KG1 (cell line): ENCODE measurements around the gene DOCK2.
"Not testable (repeated sequence)": the region's sequence is repeated elsewhere in the genome, so short reads cannot be mapped to it uniquely, and the experiment has no call there.

Source experiments
- DNase-seq: peaks from one replicate; lab custom pipeline; 2025; lab: John Stamatoyannopoulos, UW

DOCK2 gene

DNA sequence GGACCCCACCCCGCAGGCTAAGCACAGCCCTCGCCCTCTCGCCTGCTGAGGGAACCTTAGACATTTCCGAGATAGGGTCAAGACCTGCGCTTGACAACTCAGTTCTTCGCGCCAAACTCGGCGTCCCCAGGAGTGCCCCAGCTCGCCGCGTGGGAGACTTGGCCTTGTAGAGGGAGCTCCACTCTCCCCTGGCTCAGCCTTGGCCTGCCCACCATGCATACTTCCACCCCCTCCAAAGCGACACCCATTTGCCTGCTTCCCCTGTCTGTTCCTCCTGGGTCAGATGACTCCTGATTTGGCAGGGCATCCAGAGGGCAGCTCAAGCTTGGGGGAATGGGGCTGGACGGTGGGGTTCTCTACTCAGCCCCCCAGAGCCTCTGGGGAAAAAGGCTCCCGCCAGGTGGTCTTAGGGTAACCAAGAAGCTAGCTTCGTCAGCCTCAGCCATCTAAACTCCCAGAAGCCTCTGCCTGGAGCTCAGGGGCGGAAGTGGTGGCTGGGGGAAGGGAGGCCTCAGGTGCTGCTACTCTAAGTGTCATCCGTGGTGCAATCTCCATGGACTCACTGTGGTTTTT, 560 bp downstream of the DOCK2 start:
- peak; percentile 52 for DNase-seq

DNA sequence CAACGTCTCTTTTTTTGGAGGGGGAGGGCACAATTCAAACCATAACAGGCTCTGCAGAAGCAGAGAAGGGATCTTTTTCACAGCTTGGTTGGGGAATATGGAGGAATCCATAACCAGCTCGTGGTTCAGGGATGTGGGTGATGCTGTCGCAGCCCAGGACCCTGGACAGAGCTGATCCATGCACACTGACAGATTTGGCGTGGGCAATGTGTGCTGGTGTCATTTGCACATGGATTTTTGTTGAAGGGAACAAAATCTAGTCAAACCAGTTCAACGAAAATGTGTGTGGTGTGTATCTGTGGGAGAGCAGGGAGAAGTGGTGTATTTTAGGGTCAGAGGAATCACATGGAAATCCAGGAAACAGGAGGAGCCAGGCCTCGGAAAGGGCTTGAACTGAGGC, 4.2 kb downstream of the DOCK2 start:
- no peak for DNase-seq

DNA sequence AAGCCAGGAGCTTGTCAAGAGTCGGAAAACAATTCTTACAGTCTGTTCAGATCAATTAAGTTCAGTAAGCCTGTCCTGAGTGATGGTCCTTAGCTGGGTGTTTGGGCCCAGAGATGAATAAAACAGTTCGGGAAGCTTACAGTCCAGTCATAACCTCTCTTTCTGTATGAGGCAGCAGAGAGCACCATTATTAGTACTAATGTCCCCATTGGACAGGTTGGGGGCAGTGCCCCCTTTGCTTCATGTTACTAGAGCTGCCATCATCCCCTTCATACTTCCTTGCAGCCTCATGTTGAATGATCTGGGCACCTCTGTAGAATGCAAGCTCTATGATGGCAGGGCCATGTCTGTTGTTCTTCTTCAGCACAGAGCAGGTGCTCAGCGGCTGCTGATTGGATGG, 9.8 kb downstream of the DOCK2 start:
- no peak for DNase-seq

DNA sequence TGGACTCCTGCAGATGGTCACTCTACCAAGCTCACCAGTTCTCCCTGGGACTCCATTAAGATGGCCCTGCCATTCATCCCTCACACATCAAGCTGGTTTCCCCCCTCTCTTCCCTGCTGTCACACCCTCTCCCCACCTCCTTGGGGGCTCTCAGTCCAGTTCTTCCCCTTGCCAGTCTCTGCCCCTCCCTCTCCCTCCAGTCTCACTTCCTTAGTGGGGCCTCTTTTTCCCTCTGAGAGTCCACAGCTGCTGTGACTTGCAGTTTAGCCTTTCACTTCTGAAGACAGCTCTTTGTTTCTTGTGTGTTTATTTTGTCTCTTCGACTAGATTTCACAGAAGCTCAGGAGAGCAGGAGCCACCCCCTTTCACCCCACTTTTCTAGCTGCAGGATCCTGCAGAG, 10.5 kb downstream of the DOCK2 start:
- no peak for DNase-seq

DNA sequence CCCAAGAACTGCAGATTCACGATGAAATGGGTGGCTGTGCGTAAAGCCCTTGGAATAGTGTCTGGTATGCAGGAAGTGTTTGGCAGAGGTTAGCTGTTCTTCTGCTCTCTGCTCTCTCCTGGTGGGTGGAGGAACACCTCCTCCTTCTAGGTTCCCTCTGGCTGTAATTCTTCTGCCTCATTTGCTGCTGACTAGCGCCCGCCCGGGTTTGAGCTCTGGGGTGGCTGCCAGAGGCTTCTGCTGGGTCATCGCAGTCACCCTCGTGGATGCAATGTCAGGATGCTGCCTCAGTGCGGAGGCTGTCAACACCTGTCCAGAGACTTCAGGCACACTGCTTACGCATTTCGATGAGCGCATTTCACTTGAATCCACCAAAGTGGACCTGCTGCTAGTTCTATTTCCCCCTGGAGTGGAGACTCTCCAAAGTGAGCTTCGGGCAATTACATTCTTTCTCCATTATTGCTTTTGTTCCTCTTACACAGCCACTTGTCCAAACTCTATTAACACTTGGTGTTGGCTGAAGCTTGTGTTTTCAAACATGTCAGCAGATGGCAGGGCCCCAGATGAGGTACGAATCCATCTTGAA, 11.7 kb downstream of the DOCK2 start:
- no peak for DNase-seq

DNA sequence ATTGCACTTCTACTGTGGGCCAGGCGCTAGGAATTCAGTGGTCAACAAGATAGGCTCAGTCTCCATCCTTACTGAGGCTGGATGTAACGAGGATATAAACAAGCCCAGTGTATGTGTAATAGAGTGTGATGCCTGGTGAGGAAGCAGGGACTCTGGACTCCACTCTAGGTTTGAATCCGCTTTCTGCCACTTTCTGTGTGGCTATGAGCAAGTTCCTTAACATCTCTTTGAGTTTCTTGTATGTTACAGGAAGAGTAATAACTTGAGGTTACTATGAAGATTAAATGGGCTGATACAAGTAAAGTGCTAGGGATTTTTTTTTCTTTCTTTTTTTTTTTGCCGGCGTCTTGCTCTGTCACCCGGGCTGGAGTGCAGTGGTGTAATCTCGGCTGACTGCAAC, 12.4 kb downstream of the DOCK2 start:
- DNase-seq, result no peak

DNA sequence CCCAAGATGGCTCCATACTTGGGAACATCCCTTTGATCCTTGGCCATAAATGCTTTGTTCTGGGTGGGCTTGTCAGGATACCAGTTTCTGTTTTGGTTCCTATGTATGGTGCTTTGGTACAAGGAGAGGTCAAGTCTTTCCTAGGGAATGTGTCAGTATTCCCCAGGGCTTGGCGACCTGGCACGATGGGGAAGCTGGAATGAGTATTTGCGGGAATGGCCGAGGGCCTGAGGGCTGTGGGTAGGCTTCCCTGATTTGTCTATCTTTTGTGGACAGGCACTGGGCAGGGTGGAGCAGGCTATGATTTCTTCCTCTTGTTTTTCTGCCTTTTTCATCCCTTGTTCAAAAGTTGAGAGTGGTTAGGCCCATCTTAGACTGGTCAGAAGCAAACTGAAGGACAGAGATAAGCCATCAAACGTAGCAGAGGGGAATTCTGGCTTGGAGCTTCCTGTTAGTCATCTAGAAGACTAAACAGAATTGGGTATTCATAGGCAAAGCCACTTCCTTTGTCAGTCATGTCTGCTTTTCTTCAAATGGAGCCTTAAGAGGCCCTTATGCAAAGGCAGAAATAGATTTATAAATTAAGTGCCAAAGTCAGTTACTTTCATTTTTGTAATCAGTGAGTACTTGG, 13.7 kb downstream of the DOCK2 start:
- no peak for DNase-seq

DNA sequence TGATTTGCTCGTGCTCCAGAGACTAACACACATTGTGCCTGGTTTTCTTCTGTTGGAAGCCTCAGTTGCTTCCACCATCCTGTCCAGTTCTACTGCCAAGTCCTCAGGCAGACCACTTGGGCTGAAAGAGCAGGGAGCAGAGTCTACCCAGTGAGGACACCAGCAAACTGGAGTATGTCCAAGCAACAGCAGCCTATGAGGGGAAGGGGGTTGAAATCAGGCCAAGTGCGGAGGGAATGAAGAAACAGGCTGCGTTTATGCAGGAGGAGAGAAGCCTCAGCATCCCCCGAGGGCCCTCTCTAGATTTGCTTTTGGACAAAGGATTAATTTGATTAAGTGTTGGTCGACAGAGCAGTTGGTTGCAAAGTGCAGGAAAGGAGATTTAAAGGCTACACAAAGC, 14.5 kb downstream of the DOCK2 start:
- DNase-seq, result no peak

DNA sequence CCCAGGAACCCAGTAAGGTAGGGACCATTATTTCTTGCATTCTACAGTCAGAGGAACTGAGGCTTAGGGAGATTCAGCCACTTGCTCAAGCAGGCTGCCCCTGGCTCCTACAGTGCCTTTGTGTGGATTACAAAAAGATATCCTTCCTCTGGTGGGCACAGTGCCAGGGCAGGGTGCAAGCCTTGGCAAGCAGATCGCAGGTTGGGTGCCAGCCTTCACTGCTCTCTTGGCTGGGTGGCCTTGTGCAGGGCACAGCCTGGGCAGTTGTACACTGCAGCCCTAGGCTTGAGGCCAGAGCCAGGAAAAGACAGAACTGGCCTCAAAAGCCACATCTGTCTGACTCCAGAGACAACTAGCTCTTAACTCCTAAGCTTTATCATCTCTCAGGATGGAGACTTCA, 15.0 kb downstream of the DOCK2 start:
- no peak for DNase-seq

DNA sequence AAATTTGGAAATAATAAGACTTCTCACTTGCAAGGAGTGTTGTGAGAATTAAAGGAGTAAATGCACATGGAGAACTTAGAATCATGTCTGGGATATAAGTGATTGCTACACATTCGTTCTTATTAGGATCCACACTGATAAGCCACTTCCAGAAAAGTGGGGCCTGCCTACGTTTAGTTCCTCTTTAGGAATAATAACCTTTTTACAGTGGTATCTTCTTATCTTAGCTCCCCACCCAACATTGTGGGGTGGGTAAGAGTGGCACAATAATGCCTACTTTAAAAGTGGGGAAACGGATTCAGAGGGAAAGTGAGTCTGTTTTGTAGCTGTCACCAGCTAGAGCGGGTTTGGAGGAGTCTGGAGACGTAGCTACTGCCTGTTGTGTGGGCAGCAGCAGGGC, 16.0 kb downstream of the DOCK2 start:
- DNase-seq, result no peak

DNA sequence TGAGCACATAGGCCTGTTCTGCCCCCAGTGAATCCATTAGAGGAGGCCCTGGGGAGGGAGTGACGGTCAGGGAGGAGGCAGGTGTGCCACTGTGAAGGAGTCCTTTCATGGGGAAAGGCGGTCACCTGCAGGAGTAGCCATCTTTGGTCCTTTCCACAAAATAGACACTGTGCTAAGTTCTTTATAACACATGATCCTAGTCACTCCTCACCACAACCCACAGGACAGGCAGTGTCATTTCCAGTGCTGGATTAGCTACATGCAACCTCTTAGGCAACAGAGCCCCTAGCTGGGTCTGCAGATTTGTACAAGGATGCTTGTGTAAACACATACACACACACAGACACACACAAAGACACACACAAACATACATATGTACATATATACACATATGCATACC, 18.3 kb downstream of the DOCK2 start:
- DNase-seq, result no peak

DNA sequence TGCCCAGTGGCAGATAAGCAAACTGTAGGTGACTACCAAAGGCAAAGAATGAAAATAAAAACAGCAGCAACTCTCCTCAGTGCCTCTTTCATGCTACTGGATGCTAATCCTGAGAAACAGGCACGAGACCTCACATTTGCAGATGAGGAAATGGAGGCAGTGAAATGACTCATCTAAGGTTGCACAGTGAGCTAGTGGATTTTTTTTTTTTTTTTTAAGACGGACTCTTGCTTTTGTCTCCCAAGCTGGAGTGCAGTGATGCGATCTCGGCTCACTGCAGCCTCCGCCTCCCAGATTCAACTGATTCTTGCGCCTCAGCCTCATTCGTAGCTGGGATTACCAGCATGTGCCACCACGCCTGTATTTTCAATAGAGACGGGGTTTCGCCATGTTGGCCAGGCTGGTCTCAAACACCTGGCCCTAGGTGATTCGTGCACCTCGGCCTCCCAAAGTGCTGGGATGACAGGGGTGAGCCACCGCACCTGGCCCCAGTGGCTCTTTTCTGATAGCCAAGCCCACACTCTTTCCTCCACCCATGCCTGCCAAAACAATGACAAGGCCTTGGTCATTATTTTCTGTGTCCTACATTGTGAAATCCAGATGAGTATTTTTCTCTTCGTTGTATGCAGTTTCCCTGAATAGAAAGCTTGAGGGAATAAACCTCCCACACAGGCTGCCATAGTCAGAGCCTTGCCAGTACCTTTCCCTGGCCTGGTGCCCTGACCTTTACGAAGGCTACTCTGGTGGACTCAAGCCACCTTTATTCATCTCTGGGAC, 19.2 kb downstream of the DOCK2 start:
- no peak for DNase-seq

DNA sequence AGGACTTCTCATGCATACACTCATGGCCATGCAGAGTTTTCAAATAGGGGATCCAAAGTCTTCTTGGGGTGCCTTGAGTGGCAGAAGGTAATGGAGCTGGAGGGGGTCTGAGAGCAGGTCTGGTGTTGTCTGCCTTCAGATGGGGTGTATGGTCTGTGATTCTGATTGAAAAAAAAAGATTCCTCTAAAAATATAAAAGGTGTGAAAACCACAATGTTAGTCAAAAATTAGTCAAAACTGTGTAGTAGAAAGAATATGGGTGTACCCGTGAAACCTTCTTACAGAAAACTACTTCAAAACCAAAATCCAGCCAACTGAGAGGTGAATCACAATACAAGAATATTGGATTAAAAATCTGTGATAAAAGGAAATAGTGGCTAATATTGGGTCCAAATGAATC, 20.1 kb downstream of the DOCK2 start:
- DNase-seq, result no peak

DNA sequence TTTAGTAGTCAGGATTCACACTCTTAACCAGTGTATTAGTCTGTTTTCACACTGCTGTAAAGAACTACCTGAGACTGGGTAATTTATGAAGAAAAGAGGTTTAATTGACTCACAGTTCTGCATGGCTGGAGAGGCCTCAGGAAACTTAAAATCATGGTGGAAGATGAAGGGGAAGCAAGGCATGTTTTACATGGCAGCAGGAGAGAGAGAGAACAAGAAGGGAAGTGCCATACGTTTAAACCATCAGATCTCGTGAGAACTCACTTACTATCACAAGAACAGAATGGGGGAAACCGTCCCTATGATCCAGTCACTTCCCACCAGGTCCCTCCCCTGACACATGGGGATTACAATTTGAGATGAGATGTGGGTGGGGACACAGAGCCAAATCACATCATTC, 25.4 kb downstream of the DOCK2 start:
- DNase-seq, result not testable (repeated sequence)

DNA sequence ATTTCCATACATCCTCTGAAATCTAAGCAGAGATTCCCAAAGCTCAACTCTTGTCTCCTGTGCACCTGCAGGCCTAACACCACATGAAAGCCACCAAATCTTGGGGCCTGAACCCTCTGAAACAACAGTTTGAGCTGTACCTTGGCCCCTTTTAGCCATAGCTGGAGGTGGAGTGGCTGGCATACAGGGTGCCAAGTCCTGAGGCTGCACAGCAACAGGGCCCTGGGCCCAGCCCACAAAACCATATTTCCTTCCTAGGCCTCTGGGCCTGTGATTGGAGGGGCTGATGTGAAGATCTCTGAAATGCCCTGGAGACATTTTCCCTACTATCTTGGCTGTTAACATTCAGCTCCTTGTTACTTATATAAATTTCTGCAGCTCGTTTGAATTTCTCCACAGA, 26.5 kb downstream of the DOCK2 start:
- no peak for DNase-seq

DNA sequence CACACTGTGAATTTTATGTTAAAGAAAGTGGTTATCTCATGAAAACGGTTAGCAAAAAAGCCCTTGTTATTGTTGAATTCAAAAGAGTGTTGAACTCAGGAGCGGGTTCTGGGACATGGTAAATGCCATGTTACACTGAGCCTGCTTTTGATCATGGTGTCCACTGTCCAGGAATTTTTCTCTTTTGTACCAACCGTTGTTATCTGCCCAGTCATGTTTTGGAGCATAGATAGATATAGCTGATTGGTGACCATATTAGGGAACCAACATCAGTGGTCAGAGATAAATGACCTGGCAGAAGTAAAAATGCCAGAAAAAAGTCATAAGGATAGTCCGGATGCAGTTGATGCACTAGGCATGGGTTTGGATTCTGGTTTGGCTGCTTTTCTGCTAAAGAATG, 29.3 kb downstream of the DOCK2 start:
- no peak for DNase-seq

DNA sequence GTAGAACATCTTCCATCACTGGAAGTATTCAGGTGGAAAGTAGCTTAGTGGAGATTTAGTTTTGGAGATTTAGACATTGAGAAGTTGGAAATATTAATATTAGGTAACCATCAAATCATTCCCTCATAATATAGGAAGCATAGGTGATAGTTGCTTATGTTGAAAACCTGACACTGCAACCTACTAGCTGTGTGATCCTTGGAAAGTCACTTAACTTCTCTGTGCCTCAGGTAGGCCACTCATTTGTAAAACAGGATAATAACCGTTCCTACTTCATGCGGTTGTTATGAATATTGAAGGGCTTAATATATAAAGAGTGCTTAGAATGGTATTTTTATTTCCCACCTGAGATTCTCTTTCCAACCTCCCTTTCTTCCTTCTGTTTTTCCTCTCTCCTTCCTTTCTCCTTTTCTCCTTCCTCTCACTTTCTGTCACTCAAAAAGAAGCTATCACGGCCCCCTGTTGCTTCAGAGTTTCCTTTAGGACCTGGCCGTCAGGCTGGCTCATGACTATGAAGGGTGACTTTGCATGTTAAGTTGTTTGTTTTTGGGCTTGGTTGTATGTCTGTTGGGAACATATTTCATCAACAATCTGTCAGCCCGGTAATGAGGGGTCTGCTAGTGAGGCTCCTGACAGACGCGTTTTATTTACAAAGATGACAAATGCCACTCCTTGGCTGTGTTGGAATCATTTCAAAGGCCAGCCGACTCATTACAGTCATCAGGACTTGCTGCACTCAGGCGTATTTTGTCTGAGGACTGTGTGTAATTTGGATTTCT, 31.0 kb downstream of the DOCK2 start:
- DNase-seq, result no peak

DNA sequence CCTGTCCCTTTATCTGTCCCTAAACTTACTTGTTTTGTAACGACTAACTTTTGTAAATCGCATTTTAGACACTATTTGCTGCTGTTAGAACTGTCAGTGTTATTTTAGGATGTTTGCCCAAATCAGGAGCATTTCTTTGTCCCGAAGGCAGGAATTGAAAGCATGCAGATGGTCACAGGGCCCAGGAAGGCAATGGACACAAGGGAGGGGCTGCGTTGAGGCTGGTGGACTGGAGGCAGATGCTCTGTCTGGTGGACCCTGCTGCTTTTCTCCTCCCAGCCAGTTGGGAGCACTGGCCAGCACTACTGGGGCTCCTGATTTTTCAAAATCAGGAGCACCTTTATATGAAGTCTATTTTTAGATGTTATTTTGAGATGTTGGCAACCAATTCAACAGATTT, 31.7 kb downstream of the DOCK2 start:
- DNase-seq, result no peak

DNA sequence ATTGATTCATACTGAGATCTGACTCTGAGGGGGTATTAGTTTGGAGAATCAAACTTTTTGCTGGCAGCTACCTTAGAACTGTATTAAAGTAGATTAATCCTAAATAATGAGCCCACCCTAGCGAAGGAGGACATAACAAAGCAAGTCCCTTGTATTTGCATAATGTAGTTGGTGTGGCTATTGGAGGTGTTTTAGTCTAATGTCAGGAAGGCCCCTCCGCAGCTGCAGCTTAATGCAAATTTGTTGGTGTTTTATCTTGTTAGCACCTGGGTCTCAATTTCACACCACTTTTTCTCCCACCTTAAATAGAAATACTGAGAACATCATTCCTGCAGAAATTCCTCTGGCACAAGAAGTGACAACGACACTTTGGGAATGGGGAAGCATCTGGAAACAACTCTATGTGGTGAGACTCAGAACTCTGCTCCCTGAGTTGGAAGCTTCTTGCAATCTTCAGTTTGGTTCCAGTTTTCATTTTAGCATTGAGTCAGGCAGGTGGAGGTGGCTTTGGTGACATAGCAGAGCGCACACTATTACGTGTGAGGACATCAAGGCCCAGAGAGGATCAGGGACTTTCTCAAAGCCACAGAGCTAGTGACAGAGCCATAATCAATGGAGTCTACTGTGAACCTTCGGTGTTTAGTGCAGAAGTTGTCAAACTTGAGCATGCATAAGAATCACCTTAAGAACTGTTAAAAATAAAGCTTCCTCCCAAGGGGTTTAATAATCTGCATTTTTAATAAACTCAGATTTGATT, 33.9 kb downstream of the DOCK2 start:
- DNase-seq, result no peak

DNA sequence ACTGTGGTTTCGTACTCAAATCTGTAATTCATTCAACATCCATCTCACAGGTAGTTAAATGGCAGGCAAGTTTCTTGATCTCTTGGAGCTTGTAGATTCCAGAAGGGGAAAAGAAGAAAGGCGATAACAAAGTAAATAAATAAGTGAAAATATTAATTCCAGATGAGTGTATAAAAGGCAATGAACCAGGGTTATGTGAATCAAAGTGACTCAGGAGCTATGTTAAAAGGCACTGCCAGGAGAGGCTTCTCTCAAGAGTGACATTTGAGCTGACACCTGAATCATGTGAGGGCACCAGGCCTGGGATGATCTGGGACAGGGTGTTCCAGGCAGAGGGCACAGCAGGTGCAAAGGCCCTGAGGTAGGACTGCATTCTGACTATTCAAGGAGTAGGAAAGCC, 45.0 kb downstream of the DOCK2 start:
- no peak for DNase-seq

DNA sequence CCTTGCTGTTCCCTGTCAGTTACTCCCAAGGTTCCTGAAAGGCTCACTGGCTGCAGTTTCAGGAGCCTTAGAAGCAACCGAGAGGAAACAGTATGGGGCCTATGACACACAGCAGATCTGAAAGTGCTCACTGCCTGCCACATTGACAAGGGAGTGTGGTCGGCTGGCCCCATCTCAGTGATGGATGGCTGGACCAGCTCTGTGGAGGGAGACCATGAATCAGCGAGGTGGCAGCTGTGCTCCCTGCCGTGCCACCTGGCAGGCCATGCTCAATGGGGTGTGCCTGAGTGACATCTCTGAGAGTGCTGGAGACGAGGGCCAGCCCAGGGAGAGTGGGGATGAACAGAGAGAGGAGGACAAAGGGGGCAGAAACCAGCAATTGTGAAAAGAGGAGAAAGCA, 49.1 kb downstream of the DOCK2 start:
- no peak for DNase-seq

DNA sequence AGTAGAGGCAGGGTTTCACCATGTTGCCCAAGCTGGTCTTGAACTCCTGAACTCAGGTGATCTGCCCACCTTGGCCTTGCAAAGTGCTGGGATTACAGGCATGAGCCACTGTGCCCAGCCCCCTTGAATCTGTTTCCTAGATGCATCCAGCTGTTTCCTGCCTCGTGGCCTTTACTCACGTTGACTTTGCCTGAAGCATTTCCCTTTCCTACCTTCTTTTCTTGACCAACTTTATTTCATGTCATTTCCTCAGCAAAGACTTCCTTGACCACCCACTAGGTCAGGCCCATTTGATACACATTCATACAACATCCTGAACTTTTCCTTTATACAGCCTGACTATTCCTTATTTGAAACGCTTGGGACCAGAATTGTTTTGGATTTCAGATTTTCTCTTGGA, 51.0 kb downstream of the DOCK2 start:
- no peak for DNase-seq
